GM19099 (cell line): ENCODE measurements around the gene WNK4.
A peak's percentile ranks its signal among the peaks of the same experiment; 100 is the strongest.

Experiments
- POLR2A ChIP-seq: IDR thresholded peaks from 3 replicates; pipeline ENCODE4 v1.6.1; 2011; ENCODE audit warnings: low read depth; ENCODE audit not compliant: insufficient read length; ENCODE audit errors: extremely low read depth

WNK4 gene

DNA sequence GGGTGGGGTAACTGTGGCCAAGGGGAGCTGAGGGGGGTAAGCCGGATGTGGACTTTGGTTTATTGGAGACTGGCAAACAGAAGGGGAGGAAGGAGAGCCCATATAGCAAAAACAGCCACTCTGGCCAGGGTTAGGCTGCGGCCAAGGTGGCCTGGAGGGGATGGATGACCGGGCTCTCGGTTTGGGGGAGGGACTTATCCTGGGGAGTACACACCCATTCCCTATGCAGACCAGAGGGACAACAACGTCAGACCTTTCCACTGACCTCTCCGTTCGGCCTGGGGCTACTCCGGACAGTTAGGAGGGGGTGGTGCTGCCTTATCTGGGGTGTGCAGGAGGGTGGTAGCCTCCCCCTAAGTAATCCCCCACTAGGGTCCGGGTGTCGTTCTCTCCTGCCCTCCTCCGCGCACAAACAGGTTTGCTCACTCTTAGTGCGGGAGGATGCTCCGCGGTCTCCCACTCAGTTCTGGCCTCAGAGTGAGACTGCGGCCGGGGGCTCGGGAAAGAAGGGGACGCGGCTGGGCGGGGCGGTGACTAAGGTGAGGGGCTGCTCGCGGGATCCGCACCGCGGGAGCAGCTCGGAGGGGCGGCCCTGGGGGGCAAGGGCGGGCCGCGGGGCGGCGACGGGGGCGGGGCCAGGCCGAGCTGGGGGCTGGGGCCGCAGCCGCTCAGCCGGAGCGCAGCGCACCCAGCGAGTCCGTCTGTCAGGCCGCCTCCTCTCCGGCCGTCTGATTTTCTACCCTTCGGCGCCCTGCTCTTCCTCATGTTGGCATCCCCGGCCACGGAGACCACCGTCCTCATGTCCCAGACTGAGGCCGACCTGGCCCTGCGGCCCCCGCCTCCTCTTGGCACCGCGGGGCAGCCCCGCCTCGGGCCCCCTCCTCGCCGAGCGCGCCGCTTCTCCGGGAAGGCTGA, at the start of gene WNK4:
TSS of gene WNK4 (plus strand) at position 675 of the 915 bp plus-strand sequence. CDS start at position 764, 89 bp downstream.
- peak; percentile 12 for TF ChIP-seq POLR2A

- TF ChIP-seq POLR2A = no peak
Measured at GRCh38 chr17:42740699-42741098, 39.7 kb upstream of the WNK4 start.

DNA sequence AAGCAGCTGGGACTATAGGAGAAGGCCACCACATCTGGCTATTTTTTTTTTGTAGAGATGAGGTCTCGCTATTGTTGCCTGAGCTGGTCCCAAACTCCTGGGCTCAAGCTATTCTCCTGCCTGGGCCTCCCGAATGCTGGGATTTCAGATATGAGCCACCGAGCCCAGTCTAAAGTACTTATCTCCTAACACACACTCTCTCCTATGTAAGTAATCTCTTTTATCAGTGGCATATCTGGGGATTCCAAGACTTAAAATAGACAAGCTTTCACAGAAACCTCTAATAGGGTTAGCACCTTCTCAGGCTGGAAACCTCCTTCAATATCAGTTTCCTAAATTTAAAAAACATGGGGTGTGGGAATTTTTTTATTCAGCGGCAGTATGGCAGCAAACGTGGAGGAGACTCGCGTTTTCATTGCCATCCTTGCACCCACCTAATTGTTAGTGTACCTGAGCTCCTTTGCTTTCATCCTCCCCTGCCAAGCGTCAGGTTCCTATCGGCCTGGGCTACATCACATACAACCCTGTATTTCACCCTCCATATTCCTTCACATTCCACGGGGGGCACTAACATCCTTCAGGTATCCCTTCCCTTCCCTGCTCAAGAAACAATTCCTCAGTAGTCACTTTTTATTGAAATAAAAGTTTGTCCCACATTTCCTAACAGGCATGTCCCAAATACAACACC, 36.7 kb upstream of the WNK4 start:
- TF ChIP-seq POLR2A = no peak

DNA sequence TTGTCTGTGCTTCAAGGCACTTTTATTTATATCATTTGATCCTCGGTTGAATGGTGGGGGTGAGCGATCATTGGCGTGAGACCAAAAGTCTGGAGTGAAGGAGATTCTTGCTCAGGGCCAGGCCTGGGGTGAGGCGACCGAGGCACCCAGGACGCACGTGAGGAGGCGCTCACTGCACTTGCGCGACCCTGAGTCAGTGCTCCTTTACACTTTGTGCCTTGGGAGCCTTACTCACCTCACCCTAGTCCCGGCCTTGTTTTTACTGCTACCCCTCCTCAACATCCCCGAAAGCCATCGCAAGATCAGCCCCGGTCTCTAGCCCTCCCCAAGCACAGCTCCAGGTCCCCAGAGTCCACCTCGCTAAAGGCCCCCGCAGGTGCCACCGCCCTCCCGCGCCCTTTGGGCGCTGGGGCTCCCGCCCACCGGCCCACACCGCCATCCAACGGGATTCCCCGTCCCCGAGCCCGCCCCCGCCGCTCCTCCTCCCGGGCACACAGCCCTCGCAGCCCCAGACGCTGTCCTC, 36.1 kb upstream of the WNK4 start:
- TF ChIP-seq POLR2A = no peak

DNA sequence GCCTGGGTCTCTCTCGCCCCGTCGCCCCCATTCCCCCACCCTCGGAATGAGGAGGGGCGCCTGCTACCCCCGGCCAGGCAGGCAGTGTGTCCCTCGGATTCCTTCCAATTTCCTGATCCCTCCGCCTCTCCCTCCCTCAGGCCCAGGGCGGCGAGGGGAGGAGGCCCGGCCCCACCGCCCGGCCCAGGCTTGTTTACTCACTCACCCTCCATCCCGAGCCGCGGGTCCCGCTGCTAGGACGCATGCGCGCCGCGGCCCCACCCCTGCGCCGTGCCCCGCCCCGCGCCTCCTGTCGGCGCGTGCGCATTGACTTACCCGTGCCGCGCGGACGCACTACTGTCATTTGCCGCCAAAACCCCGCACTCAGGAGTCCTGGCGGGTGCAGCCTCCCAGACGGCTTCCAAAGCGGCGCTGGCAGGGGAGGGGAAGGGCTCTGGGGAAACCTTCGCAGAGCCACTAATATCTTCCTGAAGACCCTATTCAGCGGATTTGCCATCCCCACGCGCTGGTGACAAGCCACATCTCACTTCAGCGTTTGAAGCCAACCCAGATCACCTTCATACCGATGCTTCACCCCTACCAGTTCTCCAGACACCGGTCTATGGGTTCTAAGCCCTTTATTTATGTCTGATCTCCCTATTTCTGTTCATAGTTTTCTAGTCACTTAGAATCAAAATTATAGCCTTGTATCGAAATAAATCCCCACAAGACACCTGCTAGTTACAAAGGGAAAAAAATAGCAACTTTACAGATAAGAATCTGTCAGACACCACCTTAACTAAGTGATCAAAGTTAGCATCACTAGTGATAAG, 35.4 kb upstream of the WNK4 start, which contains the start of gene EZH1:
TSS of gene EZH1 (minus strand) at position 235 of the 812 bp plus-strand sequence. CDS start 16,099 bp downstream, outside the sequence.
- peak; percentile 72 for TF ChIP-seq POLR2A

- TF ChIP-seq POLR2A = no peak
Measured at GRCh38 chr17:42748202-42748907, 32.1 kb upstream of the WNK4 start.

DNA sequence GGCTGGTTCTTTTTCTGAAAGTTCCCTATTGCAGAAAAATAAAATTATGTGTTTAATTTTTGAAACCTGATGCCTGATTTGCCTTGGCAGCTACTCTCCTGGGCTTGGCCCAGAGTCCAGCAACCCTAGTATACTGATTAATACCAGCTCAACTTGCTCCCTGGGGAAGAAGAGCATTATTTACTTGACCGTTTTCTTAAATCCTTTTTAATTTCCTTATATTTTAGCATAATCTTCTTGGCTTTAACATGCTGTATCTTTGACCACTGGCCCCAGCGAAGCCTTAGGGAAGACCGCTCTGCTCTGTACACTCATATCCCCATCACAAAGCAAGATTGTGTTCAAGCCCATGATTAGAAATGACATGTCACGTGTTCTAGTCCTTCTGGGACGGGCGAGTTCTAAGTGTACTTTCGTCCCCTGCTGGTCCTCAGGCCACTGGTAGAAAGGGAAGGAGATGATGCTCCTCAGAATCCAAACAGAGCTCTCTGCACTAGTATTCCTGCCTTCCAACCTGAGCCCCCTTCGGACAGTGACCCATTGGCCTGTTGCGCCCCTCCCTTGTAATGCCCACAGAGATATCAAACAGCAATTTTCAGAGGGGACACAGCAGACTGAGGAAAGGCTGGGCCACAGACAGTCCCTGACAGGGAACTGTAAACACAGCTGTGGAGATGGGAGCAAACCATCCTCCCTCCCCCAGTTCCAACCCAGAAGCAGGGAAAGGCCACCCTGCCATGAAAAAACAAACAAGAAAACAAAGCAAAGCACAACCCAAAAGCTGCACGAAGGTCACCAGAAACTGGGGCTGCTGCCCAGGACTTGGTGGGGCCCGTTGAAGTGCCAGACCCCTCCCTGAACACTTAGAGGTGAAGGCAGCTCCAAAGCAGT, 31.3 kb upstream of the WNK4 start:
- no peak for TF ChIP-seq POLR2A

DNA sequence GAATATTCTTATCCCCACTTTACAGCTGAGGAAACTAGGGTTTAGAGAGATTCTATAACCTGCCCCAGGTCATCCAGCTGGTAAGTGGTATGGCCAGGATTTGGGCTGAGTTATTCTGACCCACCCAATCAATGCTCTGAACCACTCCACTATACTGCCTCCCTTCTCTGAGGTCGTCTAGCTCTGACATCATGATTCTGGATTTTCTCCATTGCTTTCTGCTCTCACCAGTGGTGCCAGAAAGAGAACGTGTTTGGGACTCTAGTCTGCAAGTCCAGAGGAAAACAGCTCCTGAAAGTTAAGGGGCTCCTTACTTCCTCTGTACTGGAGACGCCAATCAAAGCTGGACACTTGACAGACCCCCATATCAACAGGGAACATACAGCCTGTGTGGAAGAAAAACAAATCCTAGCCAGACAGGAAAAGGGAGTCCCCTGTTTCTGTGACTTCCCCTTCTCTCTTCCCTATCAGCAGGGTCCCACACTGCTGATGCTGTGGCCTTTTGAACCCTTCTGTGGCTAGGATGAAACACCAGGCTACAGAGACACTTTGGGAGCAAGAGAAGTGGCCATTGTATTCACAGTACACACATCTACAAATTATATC, 29.6 kb upstream of the WNK4 start:
- no peak for TF ChIP-seq POLR2A

- no peak for TF ChIP-seq POLR2A
Measured at GRCh38 chr17:42751628-42752027, 28.8 kb upstream of the WNK4 start.

GRCh38 chr17:42754782-42755181, 25.6 kb upstream of the WNK4 start:
- no peak for TF ChIP-seq POLR2A

DNA sequence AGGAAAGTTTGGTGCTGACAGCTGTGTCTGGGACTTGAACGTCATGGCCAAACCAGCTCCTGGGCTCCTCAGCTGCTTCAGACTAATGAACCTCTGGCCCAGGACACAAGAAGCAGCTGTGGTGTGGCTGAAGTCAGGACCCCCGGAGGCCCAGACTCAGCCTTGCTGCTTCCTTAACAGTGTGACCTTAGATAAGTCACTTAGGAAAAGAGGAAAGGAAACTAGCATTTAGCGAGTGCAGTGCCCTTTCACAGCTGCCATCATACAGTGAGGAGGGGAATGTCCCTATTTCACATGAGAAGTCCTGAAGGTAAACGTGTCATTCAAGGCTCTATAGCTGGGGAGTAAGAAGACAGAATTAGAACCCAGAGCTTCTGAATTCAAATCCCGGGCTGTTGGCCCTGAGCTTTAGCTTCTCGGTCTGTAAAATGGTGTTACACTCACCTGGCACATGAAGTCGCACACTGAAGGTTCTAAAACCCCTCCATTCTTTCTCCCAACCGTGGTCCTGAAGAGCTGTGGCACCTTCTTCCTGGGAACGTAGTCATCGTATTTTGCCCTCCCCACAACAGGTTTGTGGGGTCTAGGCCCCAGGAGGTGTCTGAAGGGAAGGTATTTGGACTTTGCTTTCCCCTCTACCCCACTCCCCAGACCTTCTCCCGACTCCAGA, 20.3 kb upstream of the WNK4 start:
- TF ChIP-seq POLR2A = no peak
